Right hindlimb (tissue), 1 donor: ENCODE measurements around the gene PYGM.
A peak's percentile ranks its signal among the peaks of the same experiment; 100 is the strongest.
"Not testable (repeated sequence)": the region's sequence is repeated elsewhere in the genome, so short reads cannot be mapped to it uniquely, and the experiment has no call there.

Source experiments
- DNase-seq: peaks from one replicate; pipeline ENCODE4 v3.0.0-alpha.2; 2018

Gene PYGM

DNA sequence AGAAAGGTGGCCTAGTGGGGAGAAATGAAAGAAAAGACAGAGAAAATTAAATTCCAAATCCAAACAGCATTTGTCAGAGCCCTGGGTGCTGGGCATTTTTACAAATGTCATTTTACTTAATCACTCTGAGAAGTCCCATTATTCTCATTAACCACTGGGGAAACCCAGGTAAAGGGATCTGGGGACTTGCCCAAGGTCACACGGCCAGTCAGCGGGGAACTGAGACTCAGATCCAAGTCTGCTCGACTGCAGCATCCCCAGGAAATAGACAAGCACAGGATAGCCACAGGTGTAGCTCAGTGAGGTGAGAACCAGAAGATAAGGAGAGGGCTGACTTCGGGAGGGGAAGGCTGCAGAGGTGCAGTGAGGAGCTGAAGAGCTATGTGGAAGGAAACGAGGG is 44.7 kb downstream of the PYGM start:
- DNase-seq: no peak

DNA sequence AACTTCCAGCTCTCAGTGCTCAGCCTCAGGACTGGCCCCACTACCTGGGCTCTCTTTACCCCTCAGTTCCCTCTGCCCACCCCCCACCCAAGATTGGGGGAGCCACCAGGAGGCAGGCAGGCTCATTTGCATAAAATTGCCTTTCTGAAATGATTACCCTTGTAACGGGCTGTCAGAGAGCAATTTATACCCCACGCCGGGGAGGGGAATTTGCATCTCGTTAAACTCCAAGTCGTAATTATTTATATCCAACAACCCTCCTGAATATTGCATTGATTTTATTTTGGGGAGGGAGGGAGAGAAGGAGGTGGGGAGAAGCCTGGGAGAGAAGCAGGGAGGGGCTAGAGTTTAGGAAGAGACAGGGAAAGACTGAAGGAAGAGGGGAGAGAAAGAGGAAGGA is 45.1 kb downstream of the PYGM start:
- no peak for DNase-seq

- no peak for DNase-seq
These were observed 45.9 kb downstream of the PYGM start for GRCh38 chr11:64713781-64714363.

GRCh38 chr11:64713016-64713707 is 46.6 kb downstream of the PYGM start:
- DNase-seq: peak; percentile 77

GRCh38 chr11:64712430-64713015 is 47.3 kb downstream of the PYGM start:
- DNase-seq: no peak

DNA sequence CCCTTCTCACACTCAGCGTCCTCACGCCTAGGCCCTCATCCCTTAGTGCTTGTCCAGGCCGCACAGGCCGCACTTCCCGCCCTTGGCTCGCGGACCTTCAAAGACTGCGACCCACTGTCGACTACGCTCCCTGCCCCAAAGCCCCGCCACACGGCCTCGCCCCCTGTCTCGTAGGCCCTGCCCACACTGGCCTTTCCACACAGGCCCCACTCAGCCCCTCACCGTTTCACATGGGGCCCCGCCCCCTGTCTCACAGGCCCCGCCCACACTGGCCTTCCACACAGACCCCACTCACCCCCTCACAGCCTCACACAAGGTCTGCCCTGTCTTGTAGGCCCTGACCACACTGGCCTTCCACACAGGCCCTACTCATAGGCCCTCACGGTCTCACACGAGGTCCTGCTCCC is 47.8 kb downstream of the PYGM start:
- DNase-seq: no peak

- no peak for DNase-seq
These were observed 48.4 kb downstream of the PYGM start for GRCh38 chr11:64711138-64711955.

- DNase-seq: no peak
These were observed 49.2 kb downstream of the PYGM start for GRCh38 chr11:64710418-64711137.

DNA sequence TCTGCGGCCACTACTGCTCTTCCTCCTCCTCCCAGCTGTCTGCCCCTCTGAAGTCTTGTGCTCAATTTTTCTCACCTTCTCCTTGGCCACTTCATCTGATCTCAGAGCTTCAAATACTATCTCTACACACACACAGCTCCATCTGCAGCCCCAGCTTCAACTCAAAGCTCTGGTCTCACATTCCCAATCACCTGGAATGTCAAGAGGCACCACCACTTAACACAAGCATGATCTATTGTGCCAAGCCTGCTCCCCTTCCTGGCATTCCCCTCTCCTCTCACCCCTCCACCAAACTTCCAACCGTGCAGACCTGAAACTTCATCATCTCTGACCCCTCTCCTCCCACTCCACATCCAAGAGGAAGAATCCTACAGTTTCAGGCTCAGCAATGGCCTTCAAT is 54.3 kb downstream of the PYGM start:
- DNase-seq: no peak

DNA sequence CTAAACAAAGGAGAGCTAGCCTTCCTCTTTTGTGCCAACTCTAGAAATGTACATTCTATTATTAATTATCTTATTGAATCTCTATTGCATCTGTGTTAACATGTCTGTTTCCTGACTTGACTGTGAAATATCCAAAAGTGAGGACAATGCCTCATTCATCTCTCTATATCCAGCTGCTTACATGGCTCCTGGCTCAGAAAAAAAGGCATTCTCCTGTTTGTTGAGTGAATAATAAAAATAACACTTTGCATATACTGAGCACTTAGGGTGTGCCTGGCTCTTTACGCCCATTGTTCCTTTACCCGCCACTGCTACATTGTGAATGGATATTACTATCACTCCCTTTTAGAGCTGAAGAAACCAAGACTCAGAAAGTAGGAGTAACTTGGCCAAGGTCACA is 56.7 kb downstream of the PYGM start:
- no peak for DNase-seq

GRCh38 chr11:64701956-64702355 is 57.8 kb downstream of the PYGM start:
- DNase-seq: not testable (repeated sequence)

- DNase-seq: no peak
These were observed 61.3 kb downstream of the PYGM start for GRCh38 chr11:64698427-64698826.

DNA sequence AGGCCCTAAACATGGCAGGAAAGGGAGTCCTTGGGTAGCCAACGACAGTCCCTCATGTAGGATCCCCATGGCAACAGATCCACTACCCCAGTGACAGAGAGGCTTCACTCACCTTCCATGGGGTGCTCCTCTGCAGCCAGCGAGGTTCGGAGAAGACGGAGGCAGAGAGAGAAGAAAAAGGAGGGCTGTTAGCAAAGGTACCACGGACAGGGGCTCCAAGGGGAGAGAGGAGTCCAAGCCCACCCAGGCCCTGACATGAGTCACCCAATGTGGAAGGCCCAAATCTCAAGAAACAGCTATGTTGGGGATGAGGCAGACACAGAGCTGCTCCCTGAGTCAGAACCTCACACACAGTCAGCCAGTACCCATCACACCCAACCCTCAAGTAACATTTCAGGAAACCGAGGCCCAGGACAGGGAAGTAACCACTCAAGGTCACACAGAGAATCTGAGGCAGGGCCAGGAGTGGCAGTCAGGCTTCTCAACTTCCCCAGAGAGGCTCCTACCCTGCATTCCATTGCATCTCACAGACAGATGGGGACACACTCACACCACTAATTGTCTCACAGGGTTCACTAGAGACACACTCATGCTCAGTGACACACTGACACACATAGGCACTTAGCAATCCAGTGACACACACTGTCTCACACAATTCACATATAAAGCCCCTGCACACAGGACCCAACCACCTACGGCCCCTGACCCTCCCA is 62.0 kb downstream of the PYGM start:
- DNase-seq: no peak
